Endothelial cell of umbilical vein (primary cell): ENCODE data around the gene CFAP45. TPM values are rescaled to one million over a fixed set of nuclear protein-coding genes. Genes with fewer than 3 reads are reported as not detected.

ENCODE experiments used
- BruUV-seq: library from RNA; stranded (reverse); fragments of 400-500 nt; replicated peaks from 2 replicates; lab custom pipeline; 2021; lab: Mats Ljungman, UMichigan
- CTCF ChIA-PET: fragments of 300-600, 350-600 bp; sonication (Branson Sonifier 250); formaldehyde crosslinking; loops from one replicate; lab custom pipeline; 2021; ENCODE audit warnings: antibody characterized with exemption, inconsistent platforms; lab: Charles Lee
- POLR2A ChIA-PET: fragments of 300-600, 350-600 bp; sonication (Branson Sonifier 250); formaldehyde crosslinking; loops from one replicate; lab custom pipeline; 2021; ENCODE audit warnings: antibody characterized with exemption, inconsistent platforms; lab: Charles Lee
- DNase-seq: peaks from one replicate; pipeline ENCODE4 v3.0.0-alpha.2; 2011; ENCODE audit warnings: low read depth, low spot score
- FAIRE-seq: peaks from 2 replicates; lab custom pipeline; 2011; peaks lifted over from hg19 to GRCh38; lab: Jason Lieb, UNC
- H2AFZ ChIP-seq: 2 replicates; pipeline ENCODE4 v1.6.0; 2012; ENCODE audit warnings: low read depth, low read length, control low read depth, inconsistent platforms
- H3K27ac ChIP-seq: 2 replicates; pipeline ENCODE4 v1.5.1; 2011; ENCODE audit warnings: low read depth, mild to moderate bottlenecking, control low read depth, low read length, moderate library complexity; ENCODE audit not compliant: insufficient read depth
- H3K27me3 ChIP-seq, 2 experiments: 2 replicates each; pipeline versions ENCODE4 v1.6.0 to v1.6.1; 2011; ENCODE audit warnings: low read length in 2 of 2, mixed read lengths in 1 of 2; ENCODE audit not compliant: control insufficient read depth in 2 of 2, insufficient read depth in 2 of 2
- H3K36me3 ChIP-seq, 2 experiments: 2 replicates in 1 of 2; 3 replicates in 1 of 2; pipeline ENCODE4 v1.5.1; 2011; ENCODE audit warnings: low read length in 2 of 2, mild to moderate bottlenecking in 1 of 2, moderate library complexity in 1 of 2; ENCODE audit not compliant: control insufficient read depth in 2 of 2, insufficient read depth in 2 of 2; ENCODE audit errors: extremely low read depth in 1 of 2
- H3K4me1 ChIP-seq: 3 replicates; pipeline ENCODE4 v1.5.1; 2011; ENCODE audit warnings: mild to moderate bottlenecking, low read length; ENCODE audit not compliant: control insufficient read depth, insufficient read depth; ENCODE audit errors: extremely low read depth
- H3K4me2 ChIP-seq: 2 replicates; pipeline ENCODE4 v1.6.1; 2011; ENCODE audit warnings: low read length, control low read depth, mixed read lengths; ENCODE audit not compliant: insufficient read depth
- H3K4me3 ChIP-seq, 3 experiments: fragments of 200-600 bp in 1 of 3; sonication (generic), shearing (Covaris generic) in 1 of 3; replicated peaks in 1 of 3; 2 replicates each; pipeline ENCODE4 v1.5.1; 2011 to 2016; ENCODE audit warnings: control low read depth in 3 of 3, low read length in 3 of 3, mild to moderate bottlenecking in 2 of 3, inconsistent platforms in 1 of 3, low read depth in 1 of 3, moderate library complexity in 1 of 3; ENCODE audit not compliant: insufficient read depth in 1 of 3
- H3K79me2 ChIP-seq: 2 replicates; pipeline ENCODE4 v1.6.0; 2012; ENCODE audit warnings: low read length, inconsistent platforms; ENCODE audit not compliant: control insufficient read depth, insufficient read depth
- H3K9ac ChIP-seq: replicated peaks from 2 replicates; pipeline ENCODE3; 2011; ENCODE audit warnings: low read length, control low read depth; ENCODE audit not compliant: insufficient read depth; ENCODE audit errors: extremely low read depth
- H3K9me1 ChIP-seq: replicated peaks from 3 replicates; pipeline ENCODE4 v1.6.0; 2011; ENCODE audit warnings: mild to moderate bottlenecking, low read length; ENCODE audit not compliant: control insufficient read depth, insufficient read depth; ENCODE audit errors: extremely low read depth
- H3K9me3 ChIP-seq: replicated peaks from 2 replicates; pipeline ENCODE4 v1.5.1; 2012; ENCODE audit warnings: low read length, inconsistent platforms; ENCODE audit not compliant: control insufficient read depth, insufficient read depth
- H4K20me1 ChIP-seq: replicated peaks from 2 replicates; pipeline ENCODE3; 2011; ENCODE audit warnings: mild to moderate bottlenecking, low read length; ENCODE audit not compliant: control insufficient read depth, insufficient read depth; ENCODE audit errors: extremely low read depth
- CTCF ChIP-seq, 2 donors: IDR thresholded peaks; 1 replicate in 1 of 2; 2 replicates in 1 of 2; pipeline ENCODE4 v1.5.1; 2011; ENCODE audit warnings: low read length in 2 of 2, mild to moderate bottlenecking in 2 of 2, moderate library complexity in 2 of 2, control low read depth in 1 of 2, inconsistent platforms in 1 of 2, low read depth in 1 of 2; ENCODE audit not compliant: insufficient read depth in 1 of 2; ENCODE audit errors: extremely low read depth in 1 of 2
- EZH2 ChIP-seq: IDR thresholded peaks from 2 replicates; pipeline ENCODE4 v1.6.1; 2012; ENCODE audit warnings: borderline replicate concordance, low read depth, mild to moderate bottlenecking, moderate library complexity, low read length, inconsistent platforms; ENCODE audit not compliant: severe bottlenecking
- FOS ChIP-seq: IDR thresholded peaks from 2 replicates; pipeline ENCODE4 v1.6.1; 2011; ENCODE audit warnings: mild to moderate bottlenecking, low read length, moderate library complexity, borderline replicate concordance; ENCODE audit not compliant: insufficient read depth
- GATA2 ChIP-seq: IDR thresholded peaks from 2 replicates; pipeline ENCODE4 v1.7.0; 2011; ENCODE audit warnings: low read depth, mild to moderate bottlenecking, moderate library complexity, mixed read lengths, low read length; ENCODE audit not compliant: insufficient read length, insufficient read depth
- JUN ChIP-seq: IDR thresholded peaks from 2 replicates; pipeline ENCODE4 v1.6.1; 2011; ENCODE audit warnings: borderline replicate concordance, low read depth; ENCODE audit not compliant: insufficient read length, insufficient read depth
- MAX ChIP-seq: IDR thresholded peaks from 2 replicates; pipeline ENCODE4 v1.6.1; 2011; ENCODE audit not compliant: insufficient read depth, insufficient read length
- MYC ChIP-seq: IDR thresholded peaks from one replicate; pipeline ENCODE4 v1.6.1; 2011; ENCODE audit warnings: mild to moderate bottlenecking, low read depth, low read length
- POLR2A ChIP-seq: IDR thresholded peaks from 2 replicates; pipeline ENCODE4 v1.6.1; 2012; ENCODE audit warnings: low read depth, mild to moderate bottlenecking, control low read depth, low read length
- POLR2AphosphoS5 ChIP-seq: IDR thresholded peaks from 2 replicates; pipeline ENCODE4 v1.6.1; 2012; ENCODE audit warnings: low read depth, mild to moderate bottlenecking, control low read depth, low read length, moderate library complexity; ENCODE audit not compliant: insufficient read depth
- dilution Hi-C: fragments of 300-500 bp; cut with MboI; formaldehyde crosslinking; loops from one replicate; pipeline ENCODE4 v1.15.0; 2019; ENCODE audit warnings: low sequenced_read_pairs; ENCODE audit not compliant: extremely low pct_ligation_motif_present
- intact Hi-C: fragments of 100-400 bp; cut with micrococcal nuclease; formaldehyde crosslinking; loops from one replicate; pipeline ENCODE4 v1.10.0; 2022
- polyA plus RNA-seq, 4 experiments: library from polyadenylated mRNA; depleted of rRNA in 3 of 4; stranded (reverse) in 3 of 4; unstranded in 1 of 4; fragments of >200 nt; gene quantifications; 2 replicates each; pipeline versions ENCODE4 v1.2.1 to v1.2.3, GENCODE V29; 2011 to 2012; ENCODE audit warnings: missing spikeins in 1 of 4
- total RNA-seq: library from RNA; stranded (reverse); gene quantifications from 2 replicates; pipeline ENCODE4 v1.2.3, GENCODE V29; 2021

The CFAP45 gene
- total and polyA plus RNA-seq, 2 donors (not counting 3 experiments of a cell fraction or from before 2014, with no cell fraction given), result 0.25 to 2.5 TPM

GRCh38 chr1:159914252-159915018 lies 14.5 kb upstream of the CFAP45 start:
- DNase-seq, result no peak
- H3K9me1 ChIP-seq, result no peaks in the 10 kb centered on the region
- H3K27me3 ChIP-seq, result no peaks in the 10 kb centered on the region
- no peak overlapping the region for H3K4me2 ChIP-seq
- peaks cover 7 to 18% of the 10 kb centered on the region in 2 experiments for H3K36me3 ChIP-seq
- intact Hi-C loops (no loop called here), dilution Hi-C loops (no loop called here)
- H2AFZ ChIP-seq, result no peak overlapping the region
- no peaks in the 10 kb centered on the region for H3K9me3 ChIP-seq
- H3K4me3 ChIP-seq, result no peak overlapping the region
- H3K4me1 ChIP-seq, result peaks cover 36% of the 10 kb centered on the region
- ChIA-PET POLR2A (no interaction called here), CTCF (interaction anchor here (0.7 to 0.9 kb wide), 2 partner anchors 9 to 22 kb away, joined by 3 read pairs; no protein-coding TSS in a partner anchor)
- H3K9ac ChIP-seq, result no peak overlapping the region
- TF ChIP-seq CTCF (IDR thresholded peaks at IDR 0.05; ENCODE audit: extremely low read depth in 1 of 2, insufficient read depth in 1 of 2, low read depth in 1 of 2, low read length in 2 of 2) (no peak), POLR2A (no peak), POLR2AphosphoS5 (no peak), GATA2 (no peak), JUN (no peak), MAX (no peak), FOS (no peak), MYC (no peak), EZH2 (no peak)
- no peak for FAIRE-seq
- H3K27ac ChIP-seq, result no peak overlapping the region
- no TSS peak for BruUV-seq
- no peaks in the 10 kb centered on the region for H4K20me1 ChIP-seq
- peaks cover 4% of the 10 kb centered on the region for H3K79me2 ChIP-seq
